Motor neuron (in vitro differentiated cells): ENCODE measurements around the gene MFRP. TPM values are rescaled to one million over a fixed set of nuclear protein-coding genes. Genes with fewer than 3 reads are reported as not detected.
A peak's percentile ranks its signal among the peaks of the same experiment; 100 is the strongest.

ENCODE experiments used
- ATAC-seq, 8 experiments: fragments of 200-7000 bp; cut with Tn5 transposase; replicated peaks in 6 of 8; 2 replicates each; pipeline ENCODE4 v1.8.0; 2021; ENCODE audit warnings: mild to moderate bottlenecking in 8 of 8, moderate library complexity in 8 of 8
- H3K27ac ChIP-seq, 2 donors: fragments of 250-450 bp; sonication (Bioruptor Pico); 2 replicates each; pipeline ENCODE4 v1.9.0; 2021; ENCODE audit warnings: antibody characterized with exemption in 2 of 2, mild to moderate bottlenecking in 2 of 2, moderate library complexity in 1 of 2
- H3K4me1 ChIP-seq, 2 donors: fragments of 250-450 bp; sonication (Bioruptor Pico); replicated peaks in 1 of 2; 2 replicates each; pipeline ENCODE4 v1.6.1; 2021; ENCODE audit warnings: antibody characterized with exemption in 2 of 2, mild to moderate bottlenecking in 2 of 2, moderate library complexity in 1 of 2
- H3K4me3 ChIP-seq, 5 donors: fragments of 250-450 bp; sonication (Bioruptor Pico); 2 replicates each; pipeline ENCODE4 v1.9.0; 2021; ENCODE audit warnings: antibody characterized with exemption in 5 of 5, mild to moderate bottlenecking in 5 of 5, moderate library complexity in 4 of 5
- WGBS, 10 experiments: fragments of 450-650 bp; shearing (Covaris generic); methylation state at CpG; one replicate each; pipeline ENCODE4 v1.0.0; 2022; 5-methylcytosine and 5-hydroxymethylcytosine counted together
- in situ Hi-C, 9 experiments: fragments of 400-800 bp; cut with MboI; loops; one replicate each; pipeline ENCODE4 v1.15.0; 2021; ENCODE audit warnings: low sequenced_read_pairs in 9 of 9, low pct_unique_long_range_greater_than_20kb in 2 of 9; ENCODE audit not compliant: unreplicated experiment in 9 of 9
- total RNA-seq, 8 experiments: library from RNA; unstranded; fragments of 300-600 nt; gene quantifications; 2 replicates each; pipeline versions ENCODE4 v1.2.3 to v1.2.4, GENCODE V29; 2022

Gene MFRP
- total RNA-seq, 8 experiments from 2014 or later, result 0.05 to 0.62 (median 0.12) TPM; not detected in 2

GRCh38 chr11:119337581-119338317, 8.8 kb downstream of the MFRP start:
- in situ Hi-C loops, result loop anchor here in 2 of 9 experiments (10.0 to 25.0 kb wide), 2 partner anchors 225 to 233 kb away; partner anchors contain the start of genes C2CD2L (in 2 of the 2), DPAGT1 (in 2 of the 2) and HINFP (in 1 of the 2)

GRCh38 chr11:119336744-119337469, 9.6 kb downstream of the MFRP start:
- in situ Hi-C loops, result loop anchor here in 2 of 9 experiments (10.0 to 25.0 kb wide), 2 partner anchors 225 to 232 kb away; partner anchors contain the start of genes C2CD2L (in 2 of the 2), DPAGT1 (in 2 of the 2) and HINFP (in 1 of the 2)
- 33 to 100% (median 83%) methylated on average over 1 to 5 of the region's 9 CpGs; no CpG with 5 or more reads in 3 of the 10 experiments for WGBS, 10 experiments
- no peak for ATAC-seq
- Histone ChIP-seq H3K27ac (no peak overlapping the region), H3K4me3 (no peak overlapping the region), H3K4me1 (peaks cover 29 to 47% of the 10 kb centered on the region in 2 donors)

More at GRCh38 chr11:119337581-119338317, 8.8 kb downstream of the MFRP start:
- peak overlapping the region in 4 of 5 donors; percentile 5 to 11 (median 10) for H3K4me3 ChIP-seq
- H3K27ac ChIP-seq, result no peak overlapping the region
- H3K4me1 ChIP-seq, result peaks cover 29 to 47% of the 10 kb centered on the region in 2 donors
- 25 to 80% (median 34%) methylated on average over 1 to 5 of the region's 9 CpGs; no CpG with 5 or more reads in 6 of the 10 experiments for WGBS, 10 experiments
- ATAC-seq, result peak in 6 of 8 experiments; percentile 4 to 12 (median 6)

GRCh38 chr11:119335655-119336543, 10.6 kb downstream of the MFRP start:
- Histone ChIP-seq H3K27ac (no peak overlapping the region), H3K4me3 (no peak overlapping the region), H3K4me1 (peaks cover 29 to 40% of the 10 kb centered on the region in 2 donors)
- no peak for ATAC-seq
- in situ Hi-C loops, result loop anchor here in 2 of 9 experiments (10.0 to 25.0 kb wide), 2 partner anchors 224 to 231 kb away; partner anchors contain the start of genes C2CD2L (in 2 of the 2), DPAGT1 (in 2 of the 2) and HINFP (in 1 of the 2)
- 60 to 100% (median 91%) methylated on average over 1 to 11 of the region's 30 CpGs; no CpG with 5 or more reads in 4 of the 10 experiments for WGBS, 10 experiments

- peak overlapping the region; percentile 79 to 99 (median 97) for H3K4me3 ChIP-seq
- WGBS, 10 experiments, result 0 to 80% (median 29%) methylated on average over 1 to 3 of the region's 15 CpGs; no CpG with 5 or more reads in 7 of the 10 experiments
- in situ Hi-C loops, result loop anchor here in 2 of 9 experiments (10.0 to 25.0 kb wide), 2 partner anchors 223 to 230 kb away; partner anchors contain the start of genes C2CD2L (in 2 of the 2), DPAGT1 (in 2 of the 2) and HINFP (in 1 of the 2)
- H3K4me1 ChIP-seq, result peaks cover 29 to 34% of the 10 kb centered on the region in 2 donors
- H3K27ac ChIP-seq, result no peak overlapping the region
- ATAC-seq, result no peak
Observed at GRCh38 chr11:119335091-119335654, 11.3 kb downstream of the MFRP start.

GRCh38 chr11:119334174-119334930, 12.2 kb downstream of the MFRP start, which contains the start of gene RNF26:
RNF26 (plus strand) TSS chr11:119334527; CDS start chr11:119335123, 596 bp downstream.
- Histone ChIP-seq H3K27ac (peak within 1 kb of the TSS; percentile 79 to 81), H3K4me1 (peaks cover 28 to 29% of the 10 kb centered on the region in 2 donors), H3K4me3 (peak within 1 kb of the TSS; percentile 79 to 99 (median 97))
- WGBS, 10 experiments, result 0 to 4% (median 0%) methylated on average over 4 to 17 of the region's 54 CpGs; no CpG with 5 or more reads in 1 of the 10 experiments
- peak; percentile 88 to 94 (median 90) for ATAC-seq
- in situ Hi-C loops, result loop anchor here in 2 of 9 experiments (10.0 to 25.0 kb wide), 2 partner anchors 222 to 230 kb away; partner anchors contain the start of genes C2CD2L (in 2 of the 2), DPAGT1 (in 2 of the 2) and HINFP (in 1 of the 2)

GRCh38 chr11:119332111-119332765, 14.3 kb downstream of the MFRP start:
- Histone ChIP-seq H3K4me3 (no peak overlapping the region), H3K4me1 (peaks cover 7 to 11% of the 10 kb centered on the region in 2 donors), H3K27ac (no peak overlapping the region)
- in situ Hi-C loops, result loop anchor here in 2 of 9 experiments (10.0 to 25.0 kb wide), 2 partner anchors 220 to 227 kb away; partner anchors contain the start of genes C2CD2L (in 2 of the 2), DPAGT1 (in 2 of the 2) and HINFP (in 1 of the 2)
- ATAC-seq, result no peak
- WGBS, 10 experiments, result 58 to 100% (median 72%) methylated on average over 2 to 4 of the region's 4 CpGs

GRCh38 chr11:119330237-119330636, 16.3 kb downstream of the MFRP start:
- no peak overlapping the region for H3K4me3 ChIP-seq
- 5 to 100% (median 77%) methylated on average over 1 of the region's 1 CpG; no CpG with 5 or more reads in 1 of the 10 experiments for WGBS, 10 experiments
- ATAC-seq, result no peak
- in situ Hi-C loops, result loop anchor here in 2 of 9 experiments (10.0 to 25.0 kb wide), 2 partner anchors 218 to 225 kb away; partner anchors contain the start of genes C2CD2L (in 2 of the 2), DPAGT1 (in 2 of the 2) and HINFP (in 1 of the 2)
- peaks cover 4 to 7% of the 10 kb centered on the region in 2 donors for H3K4me1 ChIP-seq
- H3K27ac ChIP-seq, result no peak overlapping the region

- no peak overlapping the region for H3K4me3 ChIP-seq
- peaks cover 0 to 4% of the 10 kb centered on the region in 2 donors for H3K4me1 ChIP-seq
- in situ Hi-C loops, result loop anchor here in 1 of 9 experiments (25.0 kb wide), 1 partner anchor 217 kb away; the partner anchor contains the start of genes C2CD2L, DPAGT1 and HINFP
- 20 to 100% (median 75%) methylated on average over 1 to 2 of the region's 2 CpGs; no CpG with 5 or more reads in 1 of the 10 experiments for WGBS, 10 experiments
- no peak for ATAC-seq
- no peak overlapping the region for H3K27ac ChIP-seq
Observed at GRCh38 chr11:119329320-119329719, 17.2 kb downstream of the MFRP start.

GRCh38 chr11:119324189-119324588, 22.3 kb downstream of the MFRP start:
- in situ Hi-C loops, result no loop called here
- Histone ChIP-seq H3K4me3 (no peak overlapping the region), H3K27ac (no peak overlapping the region), H3K4me1 (peaks cover 22 to 28% of the 10 kb centered on the region in 2 donors)
- WGBS, 10 experiments, result 26 to 50% (median 40%) methylated on average over 1 to 4 of the region's 4 CpGs; no CpG with 5 or more reads in 3 of the 10 experiments
- no peak for ATAC-seq

- WGBS, 10 experiments, result 0 to 30% (median 5%) methylated on average over 1 to 5 of the region's 8 CpGs; no CpG with 5 or more reads in 3 of the 10 experiments
- H3K27ac ChIP-seq, result no peak overlapping the region
- H3K4me1 ChIP-seq, result peaks cover 28 to 34% of the 10 kb centered on the region in 2 donors
- ATAC-seq, result peak; percentile 14 to 66 (median 33)
- no peak overlapping the region for H3K4me3 ChIP-seq
- in situ Hi-C loops, result no loop called here
Observed at GRCh38 chr11:119323532-119324033, 22.9 kb downstream of the MFRP start.
